Measurements from ENCODE around the gene DMD.

DNA sequence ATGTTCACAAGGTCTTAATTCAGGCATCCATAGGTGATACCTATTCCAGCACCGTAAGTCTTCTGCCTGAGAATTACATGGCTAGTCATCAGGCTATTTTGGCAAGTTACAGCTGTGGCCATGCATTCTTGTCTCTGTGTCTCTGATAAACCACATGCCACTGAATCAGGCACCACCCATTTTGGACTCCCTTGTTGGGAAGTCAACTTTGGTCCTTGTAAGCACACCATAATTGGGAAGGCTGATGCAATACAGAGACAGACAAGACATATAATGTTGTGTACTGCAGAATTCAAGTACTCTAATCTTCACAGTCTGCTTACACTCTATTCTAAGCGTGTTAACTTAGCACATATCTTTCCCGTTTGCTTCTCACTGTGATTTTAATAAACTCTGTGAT lies 1655.8 kb downstream of the DMD start:
- TF ChIP-seq, protein P1, sequence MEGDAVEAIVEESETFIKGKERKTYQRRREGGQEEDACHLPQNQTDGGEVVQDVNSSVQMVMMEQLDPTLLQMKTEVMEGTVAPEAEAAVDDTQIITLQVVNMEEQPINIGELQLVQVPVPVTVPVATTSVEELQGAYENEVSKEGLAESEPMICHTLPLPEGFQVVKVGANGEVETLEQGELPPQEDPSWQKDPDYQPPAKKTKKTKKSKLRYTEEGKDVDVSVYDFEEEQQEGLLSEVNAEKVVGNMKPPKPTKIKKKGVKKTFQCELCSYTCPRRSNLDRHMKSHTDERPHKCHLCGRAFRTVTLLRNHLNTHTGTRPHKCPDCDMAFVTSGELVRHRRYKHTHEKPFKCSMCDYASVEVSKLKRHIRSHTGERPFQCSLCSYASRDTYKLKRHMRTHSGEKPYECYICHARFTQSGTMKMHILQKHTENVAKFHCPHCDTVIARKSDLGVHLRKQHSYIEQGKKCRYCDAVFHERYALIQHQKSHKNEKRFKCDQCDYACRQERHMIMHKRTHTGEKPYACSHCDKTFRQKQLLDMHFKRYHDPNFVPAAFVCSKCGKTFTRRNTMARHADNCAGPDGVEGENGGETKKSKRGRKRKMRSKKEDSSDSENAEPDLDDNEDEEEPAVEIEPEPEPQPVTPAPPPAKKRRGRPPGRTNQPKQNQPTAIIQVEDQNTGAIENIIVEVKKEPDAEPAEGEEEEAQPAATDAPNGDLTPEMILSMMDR (conservative IDR thresholded peaks at IDR 0.05) = no peak
- TF ChIP-seq EZH2 (IDR thresholded peaks at IDR 0.05; ENCODE audit: low read depth) = no peak
